Fibroblast of lung (primary cell): ENCODE measurements around the gene DNAH6. TPM values are rescaled to one million over a fixed set of nuclear protein-coding genes. Genes with fewer than 3 reads are reported as not detected.
"Not testable (repeated sequence)": the region's sequence is repeated elsewhere in the genome, so short reads cannot be mapped to it uniquely, and the experiment has no call there.

Source experiments
- DNase-seq, 2 donors: peaks; one replicate each; pipeline versions ENCODE4 v3.0.0 to v3.0.0-alpha.2; 2010; ENCODE audit warnings: low read depth in 2 of 2
- H2AFZ ChIP-seq: 2 replicates; pipeline ENCODE4 v1.5.1; 2012; ENCODE audit warnings: low read length, control low read depth, inconsistent platforms
- H3K27ac ChIP-seq: 2 replicates; pipeline ENCODE4 v1.5.1; 2011; ENCODE audit warnings: low read length, control low read depth; ENCODE audit not compliant: insufficient read depth
- H3K27me3 ChIP-seq: 2 replicates; pipeline ENCODE4 v1.5.1; 2011; ENCODE audit warnings: mild to moderate bottlenecking, low read length; ENCODE audit not compliant: control insufficient read depth, insufficient read depth
- H3K36me3 ChIP-seq: 2 replicates; pipeline ENCODE4 v1.5.1; 2011; ENCODE audit warnings: low read length; ENCODE audit not compliant: control insufficient read depth, insufficient read depth
- H3K4me1 ChIP-seq: 2 replicates; pipeline ENCODE4 v1.5.1; 2011; ENCODE audit warnings: low read length; ENCODE audit not compliant: control insufficient read depth, insufficient read depth; ENCODE audit errors: extremely low read depth
- H3K4me2 ChIP-seq: 2 replicates; pipeline ENCODE4 v1.5.1; 2011; ENCODE audit warnings: low read length, control low read depth; ENCODE audit not compliant: insufficient read depth; ENCODE audit errors: extremely low read depth
- H3K4me3 ChIP-seq, 4 experiments: fragments of 200-600 bp in 1 of 4; sonication (generic) in 1 of 4; replicated peaks in 1 of 4; 2 replicates each; pipeline ENCODE4 v1.5.1; 2011 to 2016; ENCODE audit warnings: low read length in 4 of 4, low read depth in 3 of 4, mild to moderate bottlenecking in 3 of 4, control low read depth in 2 of 4, inconsistent platforms in 1 of 4, mixed read lengths in 1 of 4; ENCODE audit not compliant: insufficient read depth in 1 of 4; ENCODE audit errors: control extremely low read depth in 1 of 4
- H3K79me2 ChIP-seq: 2 replicates; pipeline ENCODE4 v1.5.1; 2012; ENCODE audit warnings: mild to moderate bottlenecking, low read length, inconsistent platforms; ENCODE audit not compliant: control insufficient read depth, insufficient read depth
- H3K9ac ChIP-seq: 2 replicates; pipeline ENCODE4 v1.5.1; 2011; ENCODE audit warnings: mild to moderate bottlenecking, low read length, control low read depth; ENCODE audit not compliant: insufficient read depth
- H3K9me3 ChIP-seq: 2 replicates; pipeline ENCODE4 v1.5.1; 2012; ENCODE audit warnings: low read depth, low read length; ENCODE audit not compliant: control insufficient read depth, insufficient read depth
- H4K20me1 ChIP-seq: 2 replicates; pipeline ENCODE4 v1.5.1; 2011; ENCODE audit warnings: low read length; ENCODE audit not compliant: control insufficient read depth, insufficient read depth; ENCODE audit errors: extremely low read depth
- CTCF ChIP-seq, 2 donors: IDR thresholded peaks in 1 of 2; conservative IDR thresholded peaks in 1 of 2; 1 replicate in 1 of 2; 2 replicates in 1 of 2; pipeline ENCODE4 v1.5.1; 2011 to 2012; ENCODE audit warnings: low read length in 2 of 2, control low read depth in 1 of 2, inconsistent platforms in 1 of 2, low read depth in 1 of 2, mild to moderate bottlenecking in 1 of 2
- EZH2 ChIP-seq: IDR thresholded peaks from 2 replicates; pipeline ENCODE4 v1.5.1; 2012; ENCODE audit warnings: low read length, control low read depth, mild to moderate bottlenecking; ENCODE audit errors: missing control alignments
- polyA plus RNA-seq, 2 donors: library from polyadenylated mRNA; depleted of rRNA in 1 of 2; stranded (reverse) in 1 of 2; unstranded in 1 of 2; fragments of >200 nt; gene quantifications; 2 replicates each; pipeline ENCODE4 v1.2.1, GENCODE V29; 2011 to 2012; ENCODE audit warnings: missing spikeins in 1 of 2
- total RNA-seq: library from RNA; depleted of rRNA; stranded (reverse); fragments of >200 nt; gene quantifications from 2 replicates; pipeline ENCODE4 v1.2.1, GENCODE V29; 2014

Gene DNAH6
- total and polyA plus RNA-seq, 2 donors (not counting 1 experiment from before 2014, with no cell fraction given): under 0.01 to 0.01 TPM

DNA sequence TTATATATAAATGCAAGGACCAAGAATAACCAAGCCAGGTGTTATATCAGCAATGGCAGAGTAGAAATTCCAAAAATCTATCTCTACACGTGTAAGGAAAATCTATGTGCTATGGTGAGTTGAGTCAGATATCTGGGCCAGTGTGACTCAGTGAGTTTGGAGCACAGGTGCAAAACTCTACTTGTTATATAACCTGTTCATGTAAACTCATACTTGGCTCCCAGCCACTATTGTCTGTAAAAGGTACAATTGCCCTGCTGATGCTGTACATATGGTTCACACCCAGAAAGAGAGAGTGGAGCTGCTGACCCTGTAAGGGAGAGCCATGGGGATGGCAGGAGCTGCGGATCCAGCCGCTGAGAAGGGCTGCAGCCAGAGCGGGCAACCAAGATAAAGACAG, 252.5 kb downstream of the DNAH6 start:
- Histone ChIP-seq H4K20me1 (no peaks in the 10 kb centered on the region), H2AFZ (no peak overlapping the region), H3K4me3 (no peak overlapping the region), H3K79me2 (no peaks in the 10 kb centered on the region), H3K9ac (no peak overlapping the region), H3K27me3 (no peaks in the 10 kb centered on the region), H3K9me3 (no peaks in the 10 kb centered on the region), H3K27ac (no peak overlapping the region), H3K4me2 (no peak overlapping the region), H3K36me3 (no peaks in the 10 kb centered on the region), H3K4me1 (no peaks in the 10 kb centered on the region)
- DNase-seq: no peak
- TF ChIP-seq EZH2 (no peak), CTCF (conservative IDR thresholded peaks at IDR 0.05 in 1 of 2, IDR thresholded peaks at IDR 0.05 in 1 of 2; ENCODE audit: low read depth in 1 of 2, low read length in 2 of 2) (no peak)

DNA sequence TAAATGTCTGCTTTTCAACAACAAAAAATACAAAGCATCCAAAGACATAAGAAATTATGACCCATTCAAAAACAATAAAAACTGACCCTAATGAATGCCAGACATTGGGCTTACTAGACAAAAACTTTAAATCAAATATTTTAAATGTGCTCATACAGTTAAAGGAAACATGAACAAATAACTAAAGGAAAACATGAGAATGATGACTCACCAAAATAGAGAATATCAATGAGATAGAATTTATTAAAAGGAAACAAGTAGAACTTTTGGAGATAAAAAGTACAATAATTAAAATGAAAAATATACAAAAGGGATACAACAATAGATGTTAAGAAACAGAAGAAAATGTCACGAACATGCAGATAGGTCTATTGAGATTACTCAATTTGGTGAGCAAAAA, 254.0 kb downstream of the DNAH6 start:
- no peak for DNase-seq
- Histone ChIP-seq H3K4me3 (no peak overlapping the region), H3K9me3 (no peaks in the 10 kb centered on the region), H3K9ac (no peak overlapping the region), H3K36me3 (no peaks in the 10 kb centered on the region), H3K4me1 (no peaks in the 10 kb centered on the region), H3K27ac (no peak overlapping the region), H2AFZ (no peak overlapping the region), H3K27me3 (no peaks in the 10 kb centered on the region), H3K4me2 (no peak overlapping the region), H4K20me1 (no peaks in the 10 kb centered on the region), H3K79me2 (no peaks in the 10 kb centered on the region)
- TF ChIP-seq EZH2: no peak
- no peak for TF ChIP-seq CTCF (conservative IDR thresholded peaks at IDR 0.05 in 1 of 2, IDR thresholded peaks at IDR 0.05 in 1 of 2; ENCODE audit: low read depth in 1 of 2, low read length in 2 of 2)

DNA sequence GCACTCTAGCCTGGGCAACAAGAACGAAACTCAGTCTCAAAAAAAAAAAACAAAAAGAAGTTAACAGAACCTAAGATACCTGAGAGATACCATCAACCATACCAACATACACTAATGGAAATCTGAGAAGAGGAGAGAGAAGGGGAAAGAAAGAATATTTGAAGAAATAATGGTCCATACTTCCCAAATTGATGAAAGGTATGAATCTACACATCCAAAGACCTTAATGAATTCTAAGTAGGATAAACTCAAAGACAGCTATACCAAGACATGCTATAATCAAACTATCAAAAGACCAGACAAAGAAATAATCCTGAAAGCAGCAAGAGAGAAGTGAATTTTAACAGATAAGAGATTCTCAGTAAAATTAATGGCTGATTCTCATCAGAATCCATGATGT, 255.0 kb downstream of the DNAH6 start:
- no peak for DNase-seq
- H3K27me3 ChIP-seq: no peaks in the 10 kb centered on the region
- H3K9me3 ChIP-seq: no peaks in the 10 kb centered on the region
- no peak for TF ChIP-seq EZH2
- TF ChIP-seq CTCF (conservative IDR thresholded peaks at IDR 0.05 in 1 of 2, IDR thresholded peaks at IDR 0.05 in 1 of 2; ENCODE audit: low read depth in 1 of 2, low read length in 2 of 2): no peak
- no peaks in the 10 kb centered on the region for H3K4me1 ChIP-seq
- H4K20me1 ChIP-seq: no peaks in the 10 kb centered on the region
- no peak overlapping the region for H3K27ac ChIP-seq
- no peak overlapping the region for H3K9ac ChIP-seq
- no peak overlapping the region for H3K4me2 ChIP-seq
- no peak overlapping the region for H2AFZ ChIP-seq
- H3K36me3 ChIP-seq: no peaks in the 10 kb centered on the region
- no peak overlapping the region for H3K4me3 ChIP-seq
- H3K79me2 ChIP-seq: no peaks in the 10 kb centered on the region

- not testable (repeated sequence) for H3K4me1 ChIP-seq, H3K4me2 ChIP-seq, H4K20me1 ChIP-seq, H2AFZ ChIP-seq, H3K27ac ChIP-seq, H3K27me3 ChIP-seq, H3K4me3 ChIP-seq, H3K9me3 ChIP-seq, H3K9ac ChIP-seq, H3K79me2 ChIP-seq, H3K36me3 ChIP-seq, DNase-seq
These were observed 257.3 kb downstream of the DNAH6 start for GRCh38 chr2:84773562-84773961.
